Activated CD8-positive, alpha-beta memory T cell treated with anti-CD3 and anti-CD28 coated beads for 36 hours (primary cell): ENCODE data around the gene LYPD6. TPM values are rescaled to one million over a fixed set of nuclear protein-coding genes. Genes with fewer than 3 reads are reported as not detected.

Experiments
- CTCF ChIA-PET: fragments of 350-600 bp; sonication (Branson Sonifier 250); formaldehyde crosslinking; loops from one replicate; lab custom pipeline; 2021; ENCODE audit warnings: antibody characterized with exemption; lab: Charles Lee
- POLR2A ChIA-PET: fragments of 350-600 bp; sonication (Branson Sonifier 250); formaldehyde crosslinking; loops from one replicate; lab custom pipeline; 2021; ENCODE audit warnings: antibody characterized with exemption; lab: Charles Lee
- total RNA-seq, 2 experiments: library from RNA; stranded (reverse); gene quantifications; one replicate each; pipeline ENCODE4 v1.2.3, GENCODE V29; 2021

LYPD6 gene
- total RNA-seq, 2 experiments from 2014 or later: not detected

DNA sequence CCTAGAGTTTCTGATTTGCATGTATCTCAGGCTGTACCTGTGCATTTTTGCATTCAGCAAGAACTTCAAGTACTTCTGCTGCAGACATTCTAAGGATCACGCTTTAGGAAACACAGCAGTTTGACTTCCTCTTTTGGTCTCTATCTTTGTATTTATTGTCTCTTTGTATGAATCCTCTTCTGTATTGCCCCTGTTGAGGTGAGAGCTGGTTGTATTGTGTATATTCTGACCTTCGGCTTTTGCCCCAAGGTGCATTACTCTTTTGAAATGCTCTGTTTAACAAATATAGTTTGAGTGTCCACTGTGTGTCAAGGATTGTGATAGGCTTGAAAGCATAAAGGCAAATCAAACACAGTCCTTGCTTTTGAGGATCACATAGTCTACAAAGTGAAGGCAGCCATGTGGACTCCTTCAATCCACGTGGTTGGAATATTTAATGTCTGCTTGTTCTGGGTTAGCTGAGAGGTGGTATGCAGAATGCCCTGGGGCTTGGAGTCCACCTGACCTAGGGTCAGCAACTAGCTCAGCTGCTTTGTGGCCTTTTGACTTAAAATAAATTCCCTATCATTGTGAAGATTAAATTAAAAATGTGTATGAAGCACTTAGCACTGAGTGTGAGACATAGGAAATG, 108.1 kb downstream of the LYPD6 start:
- ChIA-PET CTCF (no interaction called here), POLR2A (no interaction called here)

DNA sequence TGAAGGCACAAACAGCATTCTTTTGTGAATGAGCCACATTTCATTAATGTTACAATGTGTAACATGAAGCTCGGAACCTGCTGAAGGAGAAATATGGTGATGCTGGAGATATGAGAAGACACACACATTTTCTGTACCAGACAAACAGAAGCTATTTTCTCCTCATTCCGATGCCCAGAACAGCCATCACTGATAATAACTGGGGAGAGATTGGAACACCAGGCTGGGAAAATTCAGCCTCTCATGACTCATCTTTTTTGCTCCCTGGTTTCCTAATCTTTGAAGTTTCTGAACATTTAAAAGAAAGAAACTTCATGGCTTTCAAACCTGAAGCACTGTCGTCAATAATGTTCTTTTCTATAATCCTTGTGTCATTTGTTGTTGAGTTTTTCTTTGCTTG, 110.9 kb downstream of the LYPD6 start:
- POLR2A ChIA-PET: no interaction called here
- CTCF ChIA-PET: no interaction called here

DNA sequence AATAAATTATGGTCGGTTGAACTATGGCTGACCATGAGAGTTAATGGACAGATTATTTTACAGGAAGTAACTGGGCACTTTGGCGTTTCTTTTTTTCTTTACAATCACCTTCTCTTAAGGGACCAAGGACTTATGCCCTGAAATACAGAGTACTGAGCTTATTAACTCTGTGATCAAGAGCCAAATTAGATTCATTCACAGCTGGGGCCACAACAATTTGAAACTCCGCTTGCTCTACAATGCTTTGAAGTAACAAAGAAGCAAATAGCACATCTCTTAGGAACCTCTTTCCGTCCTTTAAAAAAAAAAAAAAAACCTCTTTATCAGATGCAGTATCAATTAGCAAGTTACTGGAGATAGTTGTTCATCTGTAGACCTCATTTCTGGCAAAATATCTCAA, 112.0 kb downstream of the LYPD6 start:
- CTCF ChIA-PET: no interaction called here

GRCh38 chr2:149443150-149443549, 112.8 kb downstream of the LYPD6 start:
- ChIA-PET CTCF (no interaction called here), POLR2A (no interaction called here)

More for the DNA sequence above, 112.0 kb downstream of the LYPD6 start:
- POLR2A ChIA-PET: no interaction called here

GRCh38 chr2:149446748-149447147, 116.4 kb downstream of the LYPD6 start:
- ChIA-PET POLR2A (no interaction called here), CTCF (no interaction called here)

GRCh38 chr2:149448315-149448714, 117.9 kb downstream of the LYPD6 start:
- ChIA-PET POLR2A (no interaction called here), CTCF (no interaction called here)

GRCh38 chr2:149449017-149449416, 118.6 kb downstream of the LYPD6 start:
- ChIA-PET CTCF (no interaction called here), POLR2A (no interaction called here)

DNA sequence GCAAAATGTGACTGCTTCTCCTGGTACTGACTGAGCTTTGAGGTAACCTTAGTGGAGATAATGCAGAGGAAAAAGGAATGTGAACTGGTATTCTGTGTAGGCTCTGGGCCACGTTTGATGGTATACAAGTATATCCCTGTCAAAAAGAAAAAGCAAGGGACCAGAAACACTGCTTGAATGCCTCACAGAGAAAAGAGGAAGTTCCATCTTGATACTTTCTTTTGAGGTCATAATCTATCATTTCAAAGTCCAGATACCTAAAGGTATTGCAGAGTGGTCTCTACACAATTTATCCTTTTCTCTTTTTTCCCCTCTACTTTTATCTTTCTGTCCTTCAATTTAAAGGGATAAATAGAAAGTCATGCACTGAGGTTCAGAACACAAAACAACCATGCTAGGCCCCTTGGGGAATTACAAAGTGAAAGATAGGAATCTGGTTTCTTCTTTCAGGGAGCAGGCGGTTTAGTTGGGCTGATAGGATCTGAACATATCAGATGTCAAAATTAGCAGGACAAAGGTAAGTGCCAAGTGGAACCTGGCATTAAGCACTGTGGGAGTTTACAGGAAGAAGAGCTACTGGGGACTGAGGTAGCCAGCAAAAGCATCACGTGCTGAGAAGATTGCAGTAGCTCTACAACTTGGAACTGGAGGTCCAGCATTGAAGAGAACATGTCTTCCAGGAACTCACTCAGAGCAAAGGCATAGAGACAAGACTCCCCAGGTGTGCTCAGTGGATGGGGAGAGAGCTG, 121.2 kb downstream of the LYPD6 start:
- CTCF ChIA-PET: no interaction called here
- POLR2A ChIA-PET: no interaction called here

- POLR2A ChIA-PET: no interaction called here
- CTCF ChIA-PET: no interaction called here
Measured at GRCh38 chr2:149456285-149456684, 125.9 kb downstream of the LYPD6 start.

GRCh38 chr2:149458502-149458901, 128.1 kb downstream of the LYPD6 start:
- CTCF ChIA-PET: no interaction called here
- POLR2A ChIA-PET: no interaction called here

DNA sequence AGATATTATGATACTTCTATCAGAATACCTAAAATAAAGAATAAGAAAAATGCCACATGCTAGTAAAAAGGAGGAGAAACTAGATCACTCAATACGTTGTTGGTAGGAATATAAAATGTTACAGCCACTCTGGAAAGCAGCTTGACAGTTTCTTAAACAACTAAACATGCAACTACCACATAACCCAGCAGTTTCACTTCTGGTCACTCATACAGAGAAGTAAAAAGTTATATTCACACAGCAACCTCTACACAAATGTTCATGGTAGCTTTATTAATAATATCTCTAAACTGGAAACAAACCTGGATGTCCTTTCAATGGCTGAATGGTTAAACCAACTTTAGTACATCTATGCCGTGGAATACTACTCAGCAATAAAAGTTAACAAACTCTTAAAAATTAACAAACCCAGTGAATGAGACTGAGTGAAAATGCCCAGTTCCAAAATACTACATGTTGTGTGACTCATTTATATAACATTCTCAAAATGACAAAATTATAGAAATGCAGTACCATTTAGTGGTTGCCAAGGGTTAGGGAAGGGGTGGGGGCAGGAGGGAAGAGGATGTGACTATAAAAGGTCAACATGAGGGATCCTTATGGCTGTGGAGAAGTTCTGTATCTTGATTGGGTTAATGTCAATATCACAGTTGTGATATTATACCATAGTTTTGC, 133.1 kb downstream of the LYPD6 start:
- ChIA-PET POLR2A (no interaction called here), CTCF (no interaction called here)

DNA sequence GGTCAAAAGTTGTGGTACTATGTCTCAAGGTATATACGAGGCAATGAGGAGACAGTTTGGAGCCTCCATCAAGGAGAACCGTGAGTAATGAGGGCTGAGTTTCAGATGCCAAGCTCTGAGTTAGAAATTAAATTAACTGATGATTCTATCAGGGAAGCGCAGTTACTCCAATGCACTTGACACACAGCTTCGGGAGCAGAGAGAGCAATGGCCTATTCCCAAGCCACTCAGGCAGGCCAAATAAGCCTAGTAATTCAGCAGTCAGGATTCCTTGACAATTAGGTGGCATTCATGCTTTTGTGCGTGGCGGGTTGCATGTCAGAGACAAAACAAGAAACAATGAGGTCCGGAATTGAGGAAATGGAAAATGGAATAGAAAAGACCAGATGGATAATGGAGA, 134.0 kb downstream of the LYPD6 start:
- ChIA-PET CTCF (no interaction called here), POLR2A (no interaction called here)

GRCh38 chr2:149465873-149466272, 135.5 kb downstream of the LYPD6 start:
- ChIA-PET CTCF (no interaction called here), POLR2A (no interaction called here)

- ChIA-PET CTCF (no interaction called here), POLR2A (no interaction called here)
Measured at GRCh38 chr2:149466635-149467034, 136.2 kb downstream of the LYPD6 start.

- ChIA-PET POLR2A (interaction anchor here (0.6 kb wide), 1 partner anchor 1758 kb away, joined by 6 read pairs; no protein-coding TSS in a partner anchor), CTCF (interaction anchor here (0.6 kb wide), 1 partner anchor 23 kb away, joined by 4 read pairs; no protein-coding TSS in a partner anchor)
Measured at GRCh38 chr2:149467436-149467835, 137.0 kb downstream of the LYPD6 start.

DNA sequence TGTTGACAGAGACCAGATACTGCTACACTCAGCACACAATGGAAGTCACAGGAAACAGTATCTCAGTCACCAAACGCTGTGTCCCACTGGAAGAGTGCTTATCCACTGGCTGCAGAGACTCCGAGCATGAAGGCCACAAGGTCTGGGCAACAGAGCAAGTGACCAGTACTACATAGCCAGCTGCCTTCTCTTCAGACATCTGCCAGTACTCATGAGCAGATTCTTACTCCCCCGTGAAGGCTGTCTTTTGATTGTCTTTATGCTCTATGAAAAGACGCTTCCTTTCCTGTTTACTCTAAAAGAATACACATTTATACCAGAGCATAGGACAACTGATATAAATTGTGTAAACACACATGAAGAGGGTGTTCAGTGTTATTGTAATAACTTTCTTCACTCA, 138.2 kb downstream of the LYPD6 start:
- POLR2A ChIA-PET: no interaction called here
- CTCF ChIA-PET: interaction anchor here (0.5 kb wide), 1 partner anchor 9 kb away, joined by 3 read pairs; no protein-coding TSS in a partner anchor

GRCh38 chr2:149470046-149470445, 139.7 kb downstream of the LYPD6 start:
- CTCF ChIA-PET: no interaction called here
- POLR2A ChIA-PET: no interaction called here

- ChIA-PET CTCF (no interaction called here), POLR2A (no interaction called here)
Measured at GRCh38 chr2:149472413-149472812, 142.0 kb downstream of the LYPD6 start.

- POLR2A ChIA-PET: no interaction called here
- CTCF ChIA-PET: no interaction called here
Measured at GRCh38 chr2:149473068-149473467, 142.7 kb downstream of the LYPD6 start.

DNA sequence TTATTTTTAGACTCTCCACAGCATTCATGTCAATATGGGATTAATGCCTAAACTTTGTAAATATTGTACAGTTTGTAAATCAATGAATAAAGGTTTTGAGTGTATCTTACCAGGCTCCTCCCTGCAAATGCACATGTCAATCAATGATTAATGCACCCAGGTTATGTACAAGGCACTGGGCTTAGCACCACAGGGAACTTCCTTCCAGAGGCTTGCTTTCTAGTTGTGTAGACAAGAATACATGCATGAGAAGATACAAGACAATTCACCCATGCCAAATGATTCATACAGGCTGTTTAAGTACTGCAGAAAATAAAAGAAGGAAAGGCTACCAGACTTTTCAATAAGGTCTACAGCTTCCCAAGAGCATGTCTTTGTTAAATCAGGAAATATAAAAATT, 143.1 kb downstream of the LYPD6 start:
- POLR2A ChIA-PET: no interaction called here
- CTCF ChIA-PET: no interaction called here
